GM10266 (cell line): ENCODE results near the gene PTP4A2.

Experiments
- DNase-seq: peaks from one replicate; pipeline ENCODE4 v3.0.0; 2012; ENCODE audit errors: extremely low spot score
- TF ChIP-seq, protein P1 (sequence below): IDR thresholded peaks from 2 replicates; pipeline ENCODE4 v1.5.1; 2012; ENCODE audit warnings: mild to moderate bottlenecking, low read depth; ENCODE audit not compliant: control insufficient read depth, insufficient read depth; ENCODE audit errors: missing control alignments

PTP4A2 gene

DNA sequence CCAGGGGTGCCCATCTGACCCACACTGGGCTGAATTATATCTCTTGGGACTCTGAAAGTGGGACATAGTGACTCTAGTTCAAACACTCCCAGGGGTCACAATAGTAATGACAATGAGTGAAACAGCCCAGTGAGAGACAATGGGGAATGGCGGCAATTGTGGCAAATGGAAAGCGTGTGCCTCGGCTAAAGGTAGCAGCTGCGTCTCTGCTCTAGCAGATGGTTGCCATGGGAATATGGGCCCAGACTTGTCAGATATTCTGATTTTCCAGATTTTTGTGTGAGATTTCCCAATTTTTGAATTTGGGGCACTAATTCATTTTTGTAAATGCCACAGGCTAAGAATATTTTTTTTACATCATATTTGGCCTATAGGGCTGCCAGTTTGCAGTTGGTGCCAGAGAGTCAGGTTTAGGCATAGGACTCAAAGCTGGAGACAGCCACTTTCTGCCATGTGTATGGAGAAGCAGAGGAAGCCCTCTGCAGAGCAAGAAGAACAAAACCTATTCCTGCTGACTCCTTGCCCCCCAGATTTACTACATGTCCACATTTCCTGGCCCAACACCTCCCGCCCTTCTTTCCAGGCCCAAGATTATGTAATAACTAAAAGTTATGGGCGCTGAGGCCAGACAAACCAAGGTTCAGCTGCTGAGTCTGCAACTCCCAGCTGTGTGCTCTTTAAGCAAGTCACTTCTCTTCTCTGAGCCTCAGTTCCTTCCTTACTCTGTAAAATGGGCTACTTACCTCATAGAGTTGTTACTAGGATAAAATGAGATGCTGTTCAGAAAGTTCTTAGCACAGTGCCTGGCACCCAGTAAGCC is 21.6 kb upstream of the PTP4A2 start:
- DNase-seq, result no peak
- TF ChIP-seq, protein P1, sequence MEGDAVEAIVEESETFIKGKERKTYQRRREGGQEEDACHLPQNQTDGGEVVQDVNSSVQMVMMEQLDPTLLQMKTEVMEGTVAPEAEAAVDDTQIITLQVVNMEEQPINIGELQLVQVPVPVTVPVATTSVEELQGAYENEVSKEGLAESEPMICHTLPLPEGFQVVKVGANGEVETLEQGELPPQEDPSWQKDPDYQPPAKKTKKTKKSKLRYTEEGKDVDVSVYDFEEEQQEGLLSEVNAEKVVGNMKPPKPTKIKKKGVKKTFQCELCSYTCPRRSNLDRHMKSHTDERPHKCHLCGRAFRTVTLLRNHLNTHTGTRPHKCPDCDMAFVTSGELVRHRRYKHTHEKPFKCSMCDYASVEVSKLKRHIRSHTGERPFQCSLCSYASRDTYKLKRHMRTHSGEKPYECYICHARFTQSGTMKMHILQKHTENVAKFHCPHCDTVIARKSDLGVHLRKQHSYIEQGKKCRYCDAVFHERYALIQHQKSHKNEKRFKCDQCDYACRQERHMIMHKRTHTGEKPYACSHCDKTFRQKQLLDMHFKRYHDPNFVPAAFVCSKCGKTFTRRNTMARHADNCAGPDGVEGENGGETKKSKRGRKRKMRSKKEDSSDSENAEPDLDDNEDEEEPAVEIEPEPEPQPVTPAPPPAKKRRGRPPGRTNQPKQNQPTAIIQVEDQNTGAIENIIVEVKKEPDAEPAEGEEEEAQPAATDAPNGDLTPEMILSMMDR, result no peak

DNA sequence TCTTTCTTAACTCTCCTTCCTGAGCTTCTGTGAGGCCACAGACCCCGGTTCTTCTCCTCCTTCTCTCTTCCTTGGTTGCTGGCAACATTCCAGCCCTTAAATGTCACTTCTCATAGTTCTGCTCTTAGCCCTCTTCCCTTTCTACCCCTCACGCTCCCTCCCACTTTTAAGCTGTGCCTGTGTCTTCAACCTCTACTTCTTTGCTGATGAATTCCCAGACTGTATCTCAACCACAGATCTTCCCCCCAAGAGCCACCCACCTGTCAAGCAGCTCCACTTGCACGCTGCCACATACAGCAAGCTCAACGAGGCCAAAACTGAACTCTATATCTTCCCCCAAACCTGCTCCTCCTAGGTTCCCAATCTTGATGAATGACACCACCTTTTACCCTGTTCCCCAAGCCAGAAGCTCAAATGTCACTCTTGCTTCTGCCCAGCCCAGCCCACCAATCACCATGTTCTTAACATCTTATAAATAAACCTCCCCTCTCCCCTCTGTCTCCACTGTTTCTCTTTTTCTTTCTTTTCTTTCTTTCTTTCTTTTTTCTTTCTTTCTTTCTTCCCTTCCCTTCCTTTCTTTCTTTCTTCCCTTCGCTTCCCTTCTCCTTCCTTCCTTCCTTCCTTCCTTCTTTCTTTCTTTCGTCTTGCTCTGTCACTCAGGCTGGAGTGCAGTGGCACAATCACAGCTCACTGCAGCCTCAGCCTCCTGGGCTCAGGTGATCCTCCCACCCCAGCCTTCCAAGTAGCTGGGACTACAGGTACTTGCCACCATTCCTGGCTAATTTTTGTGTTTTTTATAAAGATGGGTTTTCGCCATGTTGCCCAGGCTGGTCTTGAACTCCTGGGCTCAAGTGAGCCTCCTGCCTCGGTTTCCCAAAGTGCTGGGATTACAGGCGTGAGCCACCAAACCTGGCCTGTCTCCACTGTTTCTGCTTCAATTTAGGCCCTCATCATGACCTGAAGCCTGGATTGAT is 19.8 kb upstream of the PTP4A2 start:
- TF ChIP-seq, protein P1, result no peak
- DNase-seq, result no peak

DNA sequence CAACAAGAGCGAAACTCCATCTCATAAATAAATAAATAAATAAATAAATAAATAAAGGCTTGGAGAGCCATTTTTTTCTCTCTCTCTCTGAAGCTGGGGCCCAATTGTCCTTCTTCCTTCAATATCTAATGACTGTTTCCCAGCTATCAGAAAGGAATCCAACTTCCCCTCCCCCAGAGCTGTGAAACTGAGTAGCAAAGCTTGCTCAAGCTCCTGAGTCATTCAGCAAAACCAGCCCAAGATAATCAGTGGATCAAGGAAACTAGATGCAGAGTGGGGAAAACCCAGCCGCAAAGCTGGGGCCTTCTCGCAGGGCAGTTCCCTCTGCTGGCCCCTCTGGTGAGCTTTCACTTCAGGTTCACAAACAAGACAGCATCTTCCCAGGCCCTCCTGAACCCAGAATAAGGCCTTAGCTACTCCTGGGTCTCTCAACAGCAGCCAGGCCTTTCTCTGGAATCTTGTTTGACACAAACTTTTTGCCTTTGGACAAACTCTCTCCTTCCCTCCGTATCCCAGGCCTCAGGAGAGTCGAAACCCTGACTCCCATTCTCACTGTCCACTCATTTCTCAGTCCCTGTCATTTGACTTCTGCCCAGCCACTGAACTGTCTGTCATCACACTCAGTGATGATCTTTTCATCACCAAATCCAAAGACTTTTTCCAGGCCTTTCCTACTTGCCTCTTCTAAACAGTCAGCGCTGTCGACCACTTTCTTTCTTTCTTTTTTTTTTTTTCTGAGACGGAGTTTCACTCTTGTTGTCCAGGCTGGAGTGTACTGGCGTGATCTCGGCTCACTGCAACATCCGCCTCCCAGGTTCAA is 18.0 kb upstream of the PTP4A2 start:
- TF ChIP-seq, protein P1, result peak; percentile 46
- peak; percentile 76 for DNase-seq

DNA sequence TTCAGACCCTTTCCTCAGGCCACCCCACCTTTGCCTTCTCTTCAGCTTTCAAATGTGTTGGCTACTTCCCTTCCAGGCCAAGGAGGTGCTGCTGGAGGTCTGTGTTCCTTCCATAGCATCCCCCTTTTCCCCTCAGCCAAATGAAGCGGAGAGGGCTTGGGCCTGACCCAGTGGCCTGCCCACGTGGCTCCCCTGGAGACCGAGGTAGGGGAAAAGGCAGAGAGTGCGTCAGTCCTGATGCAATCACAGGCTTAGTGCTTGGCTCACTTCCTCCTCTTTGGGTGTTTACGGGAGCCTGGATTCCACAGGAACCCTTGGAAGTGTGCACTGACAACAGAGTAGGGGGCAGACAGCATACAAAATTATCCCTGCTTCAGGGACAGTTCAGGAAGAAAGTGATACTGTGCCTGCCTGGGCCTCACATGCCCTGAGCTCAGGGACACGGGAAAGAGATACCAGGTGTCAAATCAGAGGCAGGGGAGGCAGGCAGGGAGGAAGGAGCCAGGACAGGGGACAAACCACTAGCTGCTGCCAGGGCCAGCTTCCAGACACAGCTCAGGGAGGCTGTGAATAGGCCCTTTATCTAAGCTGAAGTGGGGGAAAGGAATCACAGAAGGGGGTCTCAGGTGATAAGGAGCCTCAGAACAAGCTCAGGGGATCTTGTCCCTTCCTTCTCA is 16.6 kb upstream of the PTP4A2 start:
- DNase-seq, result no peak
- TF ChIP-seq, protein P1, result no peak

- TF ChIP-seq, protein P1, result no peak
- no peak for DNase-seq
These were observed 14.7 kb upstream of the PTP4A2 start for GRCh38 chr1:31952825-31953220.

GRCh38 chr1:31951276-31951675 is 13.1 kb upstream of the PTP4A2 start:
- TF ChIP-seq, protein P1, result no peak
- no peak for DNase-seq
